Memory B cell (primary cell): ENCODE measurements around the gene PMEPA1.

Experiments
- ATAC-seq: fragments of 150-1000 bp; cut with Tn5 transposase; 2 replicates; pipeline ENCODE4 v1.10.0; 2021; ENCODE audit warnings: low read depth, mild to moderate bottlenecking, moderate library complexity
- DNase-seq, 2 donors: peaks; one replicate each; pipeline ENCODE4 v3.0.0; 2022; ENCODE audit warnings: low spot score in 2 of 2
- H3K27ac Mint-ChIP-seq: one replicate; pipeline ENCODE4 v1.8.0; 2022; ENCODE audit warnings: mild to moderate bottlenecking, moderate library complexity, mixed read lengths
- H3K27me3 Mint-ChIP-seq: one replicate; pipeline ENCODE4 v1.8.0; 2022; ENCODE audit warnings: mixed read lengths
- H3K36me3 Mint-ChIP-seq: one replicate; pipeline ENCODE4 v1.8.0; 2022; ENCODE audit warnings: mild to moderate bottlenecking, mixed read lengths
- H3K4me1 Mint-ChIP-seq: one replicate; pipeline ENCODE4 v1.8.0; 2022; ENCODE audit warnings: mixed read lengths
- H3K4me3 Mint-ChIP-seq: one replicate; pipeline ENCODE4 v1.8.0; 2022; ENCODE audit warnings: mild to moderate bottlenecking, moderate library complexity, mixed read lengths
- H3K9me3 Mint-ChIP-seq: one replicate; pipeline ENCODE4 v1.8.0; 2022; ENCODE audit warnings: mixed read lengths

Gene PMEPA1

DNA sequence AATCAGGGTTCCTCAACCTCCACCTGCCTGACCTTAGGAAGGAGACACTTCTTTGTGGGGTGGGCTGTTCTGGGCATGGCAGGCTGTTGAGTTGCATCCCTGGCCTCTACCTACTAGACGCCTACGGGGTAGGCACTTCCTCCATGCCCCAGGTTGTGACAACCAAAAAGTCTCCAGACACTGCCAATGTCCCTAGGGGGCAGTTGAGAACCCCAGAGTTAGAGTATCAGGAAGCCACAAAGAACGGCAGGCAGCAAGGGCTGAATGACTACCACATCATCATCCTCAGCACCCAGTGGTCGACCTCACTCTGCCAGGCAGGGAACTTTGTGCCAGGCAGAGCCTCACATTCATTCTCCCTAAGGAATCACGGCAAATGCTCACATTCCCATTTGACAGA is 21.5 kb downstream of the PMEPA1 start:
- peak overlapping the region; percentile 34 for H3K4me3 Mint-ChIP-seq
- H3K9me3 Mint-ChIP-seq = no peaks in the 10 kb centered on the region
- ATAC-seq (peak; percentile 54), DNase-seq (no peak)
- H3K4me1 Mint-ChIP-seq = peaks cover 48% of the 10 kb centered on the region
- no peak overlapping the region for H3K27ac Mint-ChIP-seq
- no peaks in the 10 kb centered on the region for H3K27me3 Mint-ChIP-seq
- peaks cover 3% of the 10 kb centered on the region for H3K36me3 Mint-ChIP-seq

DNA sequence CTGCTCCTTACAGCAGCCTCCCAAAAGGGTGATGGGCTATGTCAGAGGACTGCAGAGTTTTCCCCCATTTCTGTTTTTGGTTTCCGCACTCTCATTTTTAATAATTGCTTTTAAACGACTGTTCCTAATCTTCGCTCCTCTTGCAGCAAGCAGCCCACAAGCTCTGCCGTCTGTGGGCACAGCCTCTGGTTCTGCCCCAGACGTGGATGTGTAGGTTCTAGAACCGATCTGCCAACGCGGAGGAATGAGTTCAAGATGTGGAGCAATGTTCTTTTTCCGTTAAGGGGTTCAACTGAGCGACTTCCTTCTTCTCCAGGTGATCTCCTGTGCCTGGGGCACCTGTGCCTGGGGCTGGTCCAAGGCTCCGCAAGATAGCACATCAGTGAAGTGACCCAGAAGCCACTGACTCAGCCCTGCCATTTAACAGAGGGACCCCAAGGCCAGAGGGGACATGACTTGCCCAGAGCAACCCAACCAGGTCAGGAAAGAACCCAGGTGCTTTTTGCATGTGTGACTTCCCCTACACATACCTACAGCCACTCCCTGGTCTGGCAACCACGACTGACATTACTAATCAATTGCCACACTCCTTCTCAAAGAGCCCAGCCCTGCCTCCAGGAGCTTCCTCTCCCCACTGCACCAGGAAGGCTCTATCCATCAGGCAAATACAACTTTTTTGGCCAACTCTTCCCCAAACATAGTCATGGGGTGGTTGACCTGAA is 22.7 kb downstream of the PMEPA1 start:
- Mint-ChIP-seq H3K27ac (no peak overlapping the region), H3K4me1 (peaks cover 50% of the 10 kb centered on the region), H3K4me3 (peak overlapping the region; percentile 48), H3K36me3 (peaks cover 3% of the 10 kb centered on the region), H3K9me3 (no peaks in the 10 kb centered on the region), H3K27me3 (no peaks in the 10 kb centered on the region)
- no peak for DNase-seq
- peak; percentile 39 for ATAC-seq

DNA sequence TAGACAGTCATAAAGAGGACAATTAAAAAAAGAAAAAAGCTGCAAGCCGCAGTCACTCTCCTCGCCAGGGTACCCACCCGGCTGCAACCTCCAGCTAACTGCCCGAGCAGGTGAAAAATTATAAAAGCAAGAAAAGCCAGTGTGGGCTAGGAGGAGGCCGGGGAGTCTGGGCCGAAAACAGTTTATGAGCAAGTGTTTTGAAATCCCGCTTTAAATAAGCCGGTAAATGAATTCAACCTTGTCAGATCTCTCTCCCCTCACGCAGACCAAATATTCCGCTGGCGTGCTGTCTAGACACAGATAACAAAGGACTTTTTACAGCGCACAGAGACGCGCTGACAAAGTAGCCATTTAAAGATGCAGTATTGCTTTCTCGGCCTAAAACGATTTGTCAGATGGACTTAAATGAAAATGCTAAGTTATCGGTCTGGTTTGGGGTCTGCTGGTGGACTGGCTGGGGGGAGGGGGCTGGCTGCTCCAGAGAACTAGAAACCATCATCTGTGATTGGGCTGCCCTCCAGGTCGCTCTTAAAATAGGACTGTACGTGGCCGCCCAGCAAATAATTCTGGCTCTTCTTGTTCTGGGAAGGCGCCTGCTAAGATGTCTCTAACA is 24.6 kb downstream of the PMEPA1 start:
- DNase-seq = no peak
- no peaks in the 10 kb centered on the region for H3K27me3 Mint-ChIP-seq
- peak overlapping the region; percentile 25 for H3K4me3 Mint-ChIP-seq
- peaks cover 3% of the 10 kb centered on the region for H3K36me3 Mint-ChIP-seq
- peaks cover 62% of the 10 kb centered on the region for H3K4me1 Mint-ChIP-seq
- H3K9me3 Mint-ChIP-seq = no peaks in the 10 kb centered on the region
- ATAC-seq = no peak
- H3K27ac Mint-ChIP-seq = peak overlapping the region; percentile 41

DNA sequence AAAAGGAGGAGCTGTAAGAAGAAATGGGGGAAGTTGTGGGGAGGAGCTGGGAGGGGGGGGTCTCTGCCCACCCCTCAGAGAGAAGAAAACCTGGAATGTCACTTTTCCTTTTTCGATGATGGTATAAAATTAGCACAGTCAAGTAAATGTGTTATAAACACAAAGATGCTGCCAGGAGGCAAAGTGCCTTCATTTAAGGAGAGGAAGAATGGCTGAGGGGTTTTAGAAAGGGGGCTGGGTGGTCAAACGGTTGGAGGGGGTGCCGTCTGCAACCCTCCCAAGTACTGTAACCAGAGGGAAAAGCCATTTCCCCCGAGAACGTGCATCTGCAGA is 25.0 kb downstream of the PMEPA1 start:
- no peak for DNase-seq
- peak overlapping the region; percentile 41 for H3K27ac Mint-ChIP-seq
- H3K36me3 Mint-ChIP-seq = peaks cover 3% of the 10 kb centered on the region
- peaks cover 67% of the 10 kb centered on the region for H3K4me1 Mint-ChIP-seq
- no peaks in the 10 kb centered on the region for H3K27me3 Mint-ChIP-seq
- H3K9me3 Mint-ChIP-seq = no peaks in the 10 kb centered on the region
- no peak for ATAC-seq
- peak overlapping the region; percentile 25 for H3K4me3 Mint-ChIP-seq

DNA sequence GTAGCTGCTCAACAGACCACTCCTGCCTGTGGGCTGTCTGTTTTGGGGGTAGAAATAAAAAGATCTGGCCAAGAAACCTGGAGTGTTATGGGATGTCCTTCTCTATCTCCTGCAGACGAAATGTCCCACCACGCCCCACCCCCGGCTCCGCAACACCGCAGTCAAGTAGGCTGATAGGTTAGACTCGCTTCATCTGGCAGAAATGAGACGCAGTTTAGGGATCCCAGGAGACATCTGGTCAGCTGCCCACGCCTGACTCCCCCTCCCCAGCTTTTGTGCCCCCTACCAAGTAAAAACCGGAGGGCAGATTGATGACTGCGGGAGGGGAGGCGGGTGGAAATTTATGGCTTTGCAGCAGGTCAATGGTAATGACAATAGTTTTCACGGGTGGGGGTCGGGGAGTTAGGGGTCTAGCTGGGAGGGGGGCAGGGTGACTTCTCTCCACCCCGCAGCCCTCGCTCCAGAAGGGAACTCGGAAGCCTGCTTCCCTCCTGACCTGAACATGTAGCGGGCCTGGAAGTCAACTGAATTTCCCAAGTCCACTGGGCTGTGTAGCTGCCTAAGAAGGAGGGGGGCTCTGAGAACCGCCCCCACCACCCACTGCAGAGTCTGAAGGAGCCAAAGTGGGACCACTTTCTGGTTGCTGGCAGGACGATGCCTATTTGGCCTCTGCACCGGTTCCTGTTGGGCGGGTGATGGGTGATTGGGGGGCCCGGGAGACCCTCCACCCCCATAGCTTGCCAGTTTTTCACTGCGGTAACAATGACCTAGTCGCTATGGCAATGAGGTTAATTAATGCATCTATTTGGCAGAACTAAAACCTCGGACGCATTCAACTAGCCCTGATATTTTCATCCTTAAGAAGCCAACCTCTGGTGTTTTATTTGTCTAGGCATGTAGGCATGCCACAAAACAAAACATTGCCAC is 25.7 kb downstream of the PMEPA1 start:
- ATAC-seq (no peak), DNase-seq (no peak)
- Mint-ChIP-seq H3K9me3 (no peaks in the 10 kb centered on the region), H3K4me1 (peaks cover 71% of the 10 kb centered on the region), H3K36me3 (peaks cover 3% of the 10 kb centered on the region), H3K27me3 (no peaks in the 10 kb centered on the region), H3K27ac (peak overlapping the region; percentile 41), H3K4me3 (peak overlapping the region; percentile 25)

DNA sequence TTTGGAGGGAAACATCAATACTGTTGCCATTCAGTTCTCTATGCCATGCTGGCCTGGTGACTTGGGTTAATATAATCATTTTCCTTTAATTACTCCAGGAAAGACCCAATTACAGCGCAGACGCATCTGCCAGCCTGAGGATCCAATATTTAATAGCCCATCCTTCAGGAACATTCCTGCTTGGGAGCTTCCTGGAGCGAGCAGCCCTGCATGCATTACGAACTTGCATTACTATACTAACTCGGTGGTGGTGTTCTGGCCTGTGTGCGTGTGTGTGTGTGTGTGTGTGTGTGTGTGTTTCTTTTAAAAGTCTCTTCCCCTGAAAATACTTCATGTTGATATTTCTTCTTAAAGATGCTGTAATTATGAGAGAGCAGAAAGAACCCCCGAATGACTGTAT is 26.5 kb downstream of the PMEPA1 start:
- Mint-ChIP-seq H3K36me3 (peaks cover 3% of the 10 kb centered on the region), H3K27me3 (no peaks in the 10 kb centered on the region), H3K9me3 (no peaks in the 10 kb centered on the region), H3K27ac (peak overlapping the region; percentile 100), H3K4me1 (peaks cover 74% of the 10 kb centered on the region), H3K4me3 (peak overlapping the region; percentile 78)
- DNase-seq = no peak
- no peak for ATAC-seq

DNA sequence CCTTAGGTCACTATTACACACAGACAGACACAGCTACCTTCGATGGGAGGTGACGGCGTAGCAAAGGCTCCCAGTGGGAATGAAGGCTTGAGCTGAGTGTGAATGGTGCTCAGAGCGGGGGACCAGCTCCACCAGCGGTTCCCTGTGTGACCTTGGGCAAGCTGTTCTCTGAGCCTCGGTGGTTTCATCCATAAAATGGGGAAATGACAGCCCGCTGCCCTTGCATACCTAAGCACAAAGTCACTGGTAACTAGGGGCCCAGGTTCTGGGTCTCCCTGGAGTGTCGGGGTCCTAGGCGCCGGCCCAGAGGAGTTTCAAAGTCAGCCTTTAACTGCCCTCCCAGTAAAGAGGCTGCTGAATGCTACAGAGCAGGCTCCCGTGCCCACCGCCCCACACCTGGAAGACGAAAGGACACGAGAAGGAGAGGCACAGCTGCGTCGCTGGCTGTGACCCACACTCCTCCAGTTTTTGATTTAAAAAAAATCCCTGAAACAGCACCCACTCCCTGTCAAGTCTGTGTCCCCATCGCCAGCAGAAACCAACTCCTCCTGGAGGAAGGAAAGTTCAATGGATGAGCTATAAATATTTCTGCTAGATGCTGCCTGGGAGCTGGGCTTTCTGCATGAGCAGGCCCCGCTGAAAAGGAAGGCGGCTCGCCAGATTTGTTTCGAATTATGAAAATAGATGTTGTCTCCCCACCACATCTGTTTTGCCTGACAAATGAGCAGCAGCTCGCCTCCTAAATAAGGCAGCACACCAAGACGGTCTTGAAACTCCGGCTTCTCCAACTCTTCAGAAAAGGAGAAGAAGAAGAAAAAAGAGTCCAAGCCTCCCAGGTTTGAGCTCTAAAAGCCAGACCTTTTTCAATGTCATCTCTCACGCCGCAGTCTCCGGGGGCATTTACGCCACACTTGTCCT is 27.4 kb downstream of the PMEPA1 start:
- Mint-ChIP-seq H3K4me3 (peak overlapping the region; percentile 78), H3K27ac (peak overlapping the region; percentile 100), H3K4me1 (peaks cover 72% of the 10 kb centered on the region), H3K27me3 (peaks cover 3% of the 10 kb centered on the region), H3K36me3 (peaks cover 3% of the 10 kb centered on the region), H3K9me3 (no peaks in the 10 kb centered on the region)
- ATAC-seq (peak; percentile 35), DNase-seq (peak in 1 of 2 donors; percentile 57)

DNA sequence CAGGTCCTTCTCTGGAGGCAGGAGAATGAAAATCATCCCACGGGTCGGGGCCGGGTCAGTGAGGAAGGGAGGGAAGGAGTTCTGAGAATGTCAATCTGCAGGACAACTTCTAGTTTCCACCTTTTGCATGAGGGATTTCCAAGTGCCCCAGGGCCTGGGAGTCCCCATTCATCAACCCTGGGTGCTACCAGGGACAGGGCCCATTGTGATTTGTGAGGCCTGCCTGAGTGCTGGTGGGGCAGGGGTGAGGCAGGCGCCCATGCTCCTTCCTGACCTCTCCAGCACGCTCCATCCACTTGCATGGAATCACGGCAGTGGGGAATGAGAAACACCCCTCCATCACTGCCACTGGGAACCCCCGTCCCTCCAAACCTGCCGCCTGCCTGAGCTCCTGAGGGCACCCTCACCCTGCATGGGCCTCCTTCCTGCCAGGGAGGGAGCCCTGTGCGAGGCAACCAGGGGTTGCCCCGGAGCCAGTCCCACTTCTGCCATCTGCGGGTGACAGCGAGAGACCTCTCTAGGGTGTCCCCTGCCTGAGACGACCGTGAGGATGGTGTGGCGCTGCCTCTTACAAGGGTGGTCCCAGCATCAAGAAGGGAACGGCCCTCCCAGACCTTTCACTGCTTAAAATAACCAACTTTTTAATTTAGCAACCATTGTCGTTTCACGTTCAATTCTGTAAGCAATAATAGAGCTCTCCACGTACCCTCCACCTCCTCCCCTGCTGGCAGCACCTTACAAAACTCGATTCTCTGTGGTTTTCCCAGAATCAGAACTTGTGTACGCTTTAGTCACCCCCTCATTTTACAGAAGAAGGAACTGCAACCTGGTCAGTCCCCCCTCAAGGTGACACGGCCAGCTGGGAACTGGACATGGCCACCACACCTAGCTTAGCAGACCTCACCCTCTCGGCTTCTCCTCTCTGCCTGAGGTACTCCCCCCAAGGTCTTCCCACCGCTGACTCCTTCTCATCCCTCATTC is 28.6 kb downstream of the PMEPA1 start:
- H3K4me3 Mint-ChIP-seq = peak overlapping the region; percentile 83

DNA sequence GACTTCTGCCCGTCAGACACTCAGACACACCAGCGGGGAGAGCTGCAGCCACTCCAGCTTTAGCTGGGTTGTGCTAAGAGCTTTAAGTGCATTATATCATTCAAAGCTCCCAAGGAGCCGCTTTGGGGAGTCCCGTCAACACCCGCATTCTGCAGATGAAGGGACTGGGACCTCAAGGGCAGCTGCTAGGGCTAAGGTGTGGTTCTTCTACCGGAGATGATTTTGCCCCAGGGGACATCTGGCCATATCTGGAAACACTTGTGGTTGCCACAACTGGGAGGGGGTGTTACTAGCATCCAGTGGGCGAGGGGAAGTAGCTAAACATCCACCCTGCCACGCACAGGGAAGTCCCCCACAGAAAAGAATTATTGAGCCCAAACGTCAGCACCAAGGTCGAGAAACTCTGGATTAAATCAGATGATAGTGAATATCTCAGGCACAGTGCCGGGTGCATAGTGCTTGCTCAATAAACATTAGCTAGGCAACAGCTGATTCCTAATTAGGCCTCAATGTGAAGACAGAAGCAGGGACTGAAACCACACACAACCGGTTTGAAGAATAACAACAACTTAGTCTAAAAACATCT is 29.6 kb downstream of the PMEPA1 start:
- Mint-ChIP-seq H3K27me3 (peaks cover 7% of the 10 kb centered on the region), H3K36me3 (no peaks in the 10 kb centered on the region), H3K27ac (peak overlapping the region; percentile 100), H3K4me3 (peak overlapping the region; percentile 83), H3K9me3 (no peaks in the 10 kb centered on the region), H3K4me1 (peaks cover 73% of the 10 kb centered on the region)
- DNase-seq = peak; percentile 63 to 76
- ATAC-seq = peak; percentile 67

More for the DNA sequence above, 28.6 kb downstream of the PMEPA1 start:
- Mint-ChIP-seq H3K27me3 (peaks cover 7% of the 10 kb centered on the region), H3K27ac (peak overlapping the region; percentile 100), H3K9me3 (no peaks in the 10 kb centered on the region), H3K36me3 (no peaks in the 10 kb centered on the region), H3K4me1 (peaks cover 76% of the 10 kb centered on the region)
- ATAC-seq = peak; percentile 61
- DNase-seq = peak; percentile 64 to 65

DNA sequence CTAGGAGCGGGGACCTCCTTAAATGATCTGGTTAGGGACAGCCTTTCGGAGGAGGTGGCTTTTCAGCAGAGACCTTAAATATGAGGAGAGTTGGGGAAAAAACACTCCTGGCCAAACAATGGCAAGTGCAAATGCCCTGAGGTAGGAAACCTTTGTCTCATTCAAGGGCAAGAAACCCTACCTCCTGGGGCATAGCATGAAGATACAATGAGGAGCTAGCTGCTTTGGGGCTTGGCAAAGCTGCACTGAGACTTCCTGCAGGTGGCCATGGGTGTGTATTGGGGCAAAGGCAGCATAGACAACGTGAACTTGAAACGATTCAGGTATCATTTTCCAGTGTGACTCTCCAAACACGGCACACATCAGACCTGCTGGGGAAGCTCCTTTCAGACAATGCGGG is 30.7 kb downstream of the PMEPA1 start:
- ATAC-seq = no peak
- Mint-ChIP-seq H3K4me1 (peaks cover 68% of the 10 kb centered on the region), H3K9me3 (no peaks in the 10 kb centered on the region), H3K27me3 (peaks cover 7% of the 10 kb centered on the region), H3K27ac (peak overlapping the region; percentile 100), H3K36me3 (no peaks in the 10 kb centered on the region), H3K4me3 (peak overlapping the region; percentile 83)
- no peak for DNase-seq

DNA sequence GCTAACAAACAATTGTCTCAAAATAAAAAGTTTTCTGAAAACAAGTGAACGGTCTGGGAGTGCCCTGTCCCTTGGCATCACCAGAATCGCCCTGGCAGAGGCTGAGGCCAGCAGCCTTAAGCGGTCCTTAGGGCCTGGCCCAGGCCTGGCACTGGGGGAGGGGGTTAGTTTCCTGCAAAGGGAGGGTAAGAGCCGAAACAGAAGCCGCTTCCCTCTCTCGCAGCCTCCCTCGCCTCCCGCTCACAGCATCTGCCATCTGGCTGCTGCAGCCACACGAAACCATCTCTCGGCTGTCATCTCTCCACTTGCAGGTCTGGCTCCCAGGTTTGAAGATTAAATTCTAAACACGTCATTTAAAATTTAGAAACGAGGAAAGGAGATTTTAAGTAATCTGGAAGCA is 31.5 kb downstream of the PMEPA1 start:
- no peaks in the 10 kb centered on the region for H3K9me3 Mint-ChIP-seq
- peaks cover 66% of the 10 kb centered on the region for H3K4me1 Mint-ChIP-seq
- H3K27ac Mint-ChIP-seq = no peak overlapping the region
- no peak for DNase-seq
- peaks cover 7% of the 10 kb centered on the region for H3K27me3 Mint-ChIP-seq
- H3K36me3 Mint-ChIP-seq = no peaks in the 10 kb centered on the region
- no peak overlapping the region for H3K4me3 Mint-ChIP-seq
- no peak for ATAC-seq

DNA sequence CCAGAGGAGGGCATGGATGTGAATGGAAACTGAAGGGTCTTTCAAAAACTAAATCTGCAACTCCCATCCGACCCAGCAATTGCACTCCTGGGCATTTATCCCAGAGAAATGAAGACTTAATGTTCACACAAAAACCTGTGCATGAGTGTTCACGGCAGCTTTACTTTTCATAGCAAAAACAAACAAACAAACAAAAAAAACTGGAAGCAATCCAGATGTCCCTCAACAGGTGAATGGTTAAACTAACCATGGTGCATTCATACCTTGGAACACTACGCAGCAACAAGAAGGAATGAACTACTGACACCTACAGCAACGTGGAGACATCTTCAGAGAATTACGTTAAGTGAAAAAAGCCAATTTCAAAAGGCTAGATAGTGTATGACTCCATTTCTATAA is 32.2 kb downstream of the PMEPA1 start:
- Mint-ChIP-seq H3K9me3 (no peaks in the 10 kb centered on the region), H3K27me3 (peaks cover 7% of the 10 kb centered on the region), H3K36me3 (no peaks in the 10 kb centered on the region), H3K4me3 (no peak overlapping the region), H3K4me1 (peaks cover 64% of the 10 kb centered on the region), H3K27ac (no peak overlapping the region)
- no peak for ATAC-seq
- DNase-seq = no peak
